Measurements from ENCODE around the gene DSTN. TPM values are rescaled to one million over a fixed set of nuclear protein-coding genes. Genes with fewer than 3 reads are reported as not detected.

DSTN gene
- total RNA-seq, 1 donor: 20.2 TPM

GRCh38 chr20:17634661-17635331, 64.9 kb downstream of the DSTN start:
- DNase-seq (ENCODE audit: low read depth in 2 of 3, low spot score in 2 of 3): peak in 2 of 3 donors; percentile 48 to 76

GRCh38 chr20:17635332-17636244, 65.7 kb downstream of the DSTN start:
- DNase-seq (ENCODE audit: low read depth in 2 of 3, low spot score in 2 of 3): no peak

DNA sequence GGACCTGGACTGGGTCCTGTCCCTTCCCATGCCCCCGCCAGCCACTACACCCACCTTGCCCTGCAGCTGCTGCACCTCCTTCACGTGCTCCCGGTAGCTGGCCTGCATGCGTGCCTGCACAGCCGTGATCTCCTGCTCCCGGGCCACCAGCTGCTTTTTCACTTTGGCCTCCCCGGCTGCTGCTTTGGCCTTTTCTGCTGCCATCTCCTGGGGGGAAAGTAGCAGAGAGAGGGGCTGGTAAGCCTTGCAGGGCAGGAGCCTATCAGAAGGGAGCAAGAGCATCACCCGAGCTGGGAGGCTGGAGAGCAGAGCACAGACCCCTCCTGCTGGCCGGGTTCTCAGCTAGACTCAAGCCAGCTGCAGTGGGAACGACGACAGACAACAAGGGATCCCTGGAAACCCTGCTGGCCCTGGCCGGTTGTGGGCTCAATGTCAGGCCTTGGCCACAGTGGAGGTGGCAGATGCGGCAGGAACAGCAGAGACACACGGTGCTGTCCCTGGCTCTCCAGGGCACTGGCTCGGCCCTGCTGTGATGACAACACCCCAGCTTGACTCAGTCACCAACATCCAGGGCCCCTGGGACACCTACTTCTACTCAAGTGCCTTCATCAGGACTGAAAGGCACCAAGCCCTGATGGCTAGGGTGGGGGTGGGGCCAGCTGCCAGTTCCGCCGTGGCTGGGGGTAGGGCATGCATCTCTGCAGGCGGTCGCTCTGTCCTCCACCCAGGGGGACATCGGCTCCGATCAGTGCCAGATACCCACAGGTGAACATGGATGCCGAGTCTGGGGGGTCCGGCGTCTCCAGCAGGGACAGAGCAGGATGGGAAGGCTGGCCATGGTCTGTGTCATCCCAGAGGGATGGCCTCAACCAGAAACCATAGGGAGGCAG, 66.9 kb downstream of the DSTN start:
- DNase-seq (ENCODE audit: low read depth in 2 of 3, low spot score in 2 of 3): no peak

DNA sequence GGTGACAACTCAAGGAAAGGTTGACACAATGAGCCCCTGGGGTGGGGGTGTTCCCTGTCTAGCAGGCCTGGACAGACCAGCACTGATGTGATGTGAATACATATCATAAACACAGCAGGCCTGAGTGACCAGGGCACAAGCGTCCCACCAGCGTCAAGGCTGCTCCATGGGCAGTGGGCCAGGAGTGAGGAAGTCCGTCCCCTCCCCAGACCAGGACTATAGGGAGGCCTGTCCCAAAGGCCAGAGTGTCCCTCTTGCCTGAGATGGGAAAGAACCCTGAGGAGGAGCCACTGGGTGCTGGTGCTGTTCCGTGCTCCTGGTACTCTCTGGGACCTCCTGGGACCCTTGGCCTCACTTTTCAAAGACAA, 67.5 kb downstream of the DSTN start:
- DNase-seq (ENCODE audit: low read depth in 2 of 3, low spot score in 2 of 3): no peak

DNA sequence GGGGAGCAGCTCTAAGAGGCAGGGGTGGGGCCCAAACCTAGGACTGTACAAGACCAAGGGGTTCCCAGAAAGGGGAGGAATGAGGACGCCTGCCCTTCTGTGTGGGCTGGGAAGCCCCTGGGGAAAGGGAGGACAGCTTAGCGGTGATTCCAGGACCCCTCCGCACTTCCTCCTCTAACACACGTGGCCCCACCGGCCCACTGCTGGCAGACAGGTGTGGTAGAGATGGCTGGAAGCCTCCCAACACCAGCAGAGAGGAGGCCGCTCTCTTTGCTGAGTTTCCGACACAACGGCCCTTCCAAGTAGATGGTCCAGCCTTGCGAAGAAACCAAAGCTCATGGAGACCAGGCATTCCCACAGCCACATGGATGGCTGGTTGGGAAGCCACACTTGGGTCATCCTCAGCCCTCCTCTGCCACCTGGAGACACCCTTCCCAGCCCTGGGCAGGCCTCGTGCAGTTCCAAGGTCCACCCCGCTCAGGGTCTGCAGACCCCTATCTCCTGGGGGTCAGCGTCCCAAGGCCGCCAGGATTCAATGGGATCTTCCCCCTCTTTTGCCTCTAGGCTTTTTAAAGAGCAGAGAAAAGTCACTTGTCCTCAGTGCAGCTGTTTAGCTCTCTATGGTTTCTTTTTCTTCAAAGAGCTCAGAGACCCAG, 68.2 kb downstream of the DSTN start:
- DNase-seq (ENCODE audit: low read depth in 2 of 3, low spot score in 2 of 3): no peak

DNA sequence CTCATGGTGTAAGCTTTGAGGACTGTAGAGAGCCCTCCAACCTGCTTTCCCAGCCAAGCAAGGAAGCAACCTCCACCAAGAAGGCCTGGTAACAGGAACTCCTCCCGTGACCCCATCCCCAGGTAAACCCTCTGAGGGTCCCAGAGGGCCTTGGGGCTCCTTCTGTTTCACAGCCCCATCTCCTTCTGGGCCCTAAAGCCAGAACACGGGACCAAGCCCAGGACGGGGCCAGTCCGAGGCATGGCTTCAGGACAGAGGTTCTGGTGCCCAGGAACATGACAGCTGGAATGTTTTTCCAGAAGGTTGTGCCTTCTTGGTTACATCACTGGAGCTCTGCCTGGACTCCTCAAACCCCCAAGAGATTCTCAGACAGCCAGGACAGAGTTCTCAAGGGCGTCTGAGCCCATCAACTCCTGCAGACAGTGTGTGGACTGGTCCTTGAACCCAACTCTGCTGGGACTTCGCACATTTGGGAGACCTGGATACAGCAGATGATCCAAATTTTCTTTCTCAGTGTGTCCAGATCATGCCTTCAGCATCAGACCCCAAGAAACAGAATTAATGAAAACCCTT, 69.0 kb downstream of the DSTN start:
- DNase-seq (ENCODE audit: low read depth in 2 of 3, low spot score in 2 of 3): no peak

- no peak for DNase-seq (ENCODE audit: low read depth in 2 of 3, low spot score in 2 of 3)
Measured at GRCh38 chr20:17640146-17640874, 70.4 kb downstream of the DSTN start.

DNA sequence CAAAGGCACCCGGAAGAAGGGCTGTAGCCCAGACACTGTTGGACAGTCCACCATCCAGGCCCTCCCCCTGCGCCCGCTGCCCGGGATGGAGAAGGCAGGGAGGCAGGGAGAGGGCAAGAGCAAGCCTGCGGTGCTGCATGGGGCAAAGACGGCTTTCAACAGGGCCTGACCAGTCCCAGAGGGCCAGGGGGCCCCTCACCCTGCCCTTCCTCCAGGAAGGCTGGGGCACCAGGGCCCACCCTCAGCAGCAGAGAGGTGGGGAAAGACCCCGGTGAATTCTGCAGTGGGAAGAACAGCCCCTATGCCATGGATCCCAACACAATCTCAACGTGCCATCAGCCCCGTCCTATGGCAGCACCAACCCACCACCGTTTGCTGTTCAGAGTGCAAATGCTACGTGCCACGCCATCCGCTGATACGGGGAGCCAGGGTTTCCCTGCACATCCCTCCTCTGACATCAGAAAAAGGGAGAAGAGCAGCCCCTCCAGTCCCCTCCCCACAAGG, 71.1 kb downstream of the DSTN start:
- DNase-seq (ENCODE audit: low read depth in 2 of 3, low spot score in 2 of 3): no peak

DNA sequence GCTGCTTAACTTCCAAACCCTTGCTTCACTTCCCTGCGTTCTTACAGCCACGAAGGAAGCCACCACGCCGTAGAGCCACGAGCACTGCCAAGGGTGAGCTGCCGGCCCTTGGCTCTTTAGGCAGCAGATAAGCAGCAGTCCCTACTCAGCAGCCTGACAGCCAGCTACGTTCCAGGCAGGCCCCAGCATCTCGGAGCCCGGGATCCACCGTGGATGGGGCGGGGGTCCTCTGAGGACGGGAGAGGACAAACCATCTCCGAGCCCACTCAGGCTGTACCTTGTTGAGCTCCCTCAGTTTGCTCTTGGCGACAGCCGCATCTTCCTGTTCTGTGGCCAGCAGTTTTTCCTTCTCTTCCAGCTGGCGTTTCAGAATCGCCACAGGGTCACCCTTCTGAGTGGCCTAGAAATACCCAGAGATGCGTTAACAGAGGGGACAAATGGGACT, 71.7 kb downstream of the DSTN start:
- no peak for DNase-seq (ENCODE audit: low read depth in 2 of 3, low spot score in 2 of 3)

DNA sequence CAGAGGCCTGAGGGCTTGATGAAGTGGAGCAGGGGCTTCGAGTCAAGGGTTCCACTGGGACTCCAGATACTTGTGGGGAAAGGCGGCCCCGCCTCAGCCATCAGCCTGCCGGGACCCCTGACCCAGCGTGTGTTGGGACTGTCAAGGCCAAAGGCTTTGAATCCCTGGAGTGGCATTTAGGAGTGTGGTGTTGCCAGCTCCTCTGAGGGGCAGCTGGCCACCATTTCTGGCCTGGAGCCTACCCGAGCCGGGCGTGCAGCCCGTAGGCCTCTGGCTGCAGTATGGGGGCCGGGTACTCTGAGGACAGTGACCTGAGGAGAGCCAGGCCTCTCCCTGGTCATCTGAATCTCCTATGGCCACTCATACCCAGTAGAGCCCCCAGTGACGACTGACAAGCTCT, 72.1 kb downstream of the DSTN start:
- DNase-seq (ENCODE audit: low read depth in 2 of 3, low spot score in 2 of 3): no peak

GRCh38 chr20:17642404-17643269, 72.8 kb downstream of the DSTN start:
- no peak for DNase-seq (ENCODE audit: low read depth in 2 of 3, low spot score in 2 of 3)

DNA sequence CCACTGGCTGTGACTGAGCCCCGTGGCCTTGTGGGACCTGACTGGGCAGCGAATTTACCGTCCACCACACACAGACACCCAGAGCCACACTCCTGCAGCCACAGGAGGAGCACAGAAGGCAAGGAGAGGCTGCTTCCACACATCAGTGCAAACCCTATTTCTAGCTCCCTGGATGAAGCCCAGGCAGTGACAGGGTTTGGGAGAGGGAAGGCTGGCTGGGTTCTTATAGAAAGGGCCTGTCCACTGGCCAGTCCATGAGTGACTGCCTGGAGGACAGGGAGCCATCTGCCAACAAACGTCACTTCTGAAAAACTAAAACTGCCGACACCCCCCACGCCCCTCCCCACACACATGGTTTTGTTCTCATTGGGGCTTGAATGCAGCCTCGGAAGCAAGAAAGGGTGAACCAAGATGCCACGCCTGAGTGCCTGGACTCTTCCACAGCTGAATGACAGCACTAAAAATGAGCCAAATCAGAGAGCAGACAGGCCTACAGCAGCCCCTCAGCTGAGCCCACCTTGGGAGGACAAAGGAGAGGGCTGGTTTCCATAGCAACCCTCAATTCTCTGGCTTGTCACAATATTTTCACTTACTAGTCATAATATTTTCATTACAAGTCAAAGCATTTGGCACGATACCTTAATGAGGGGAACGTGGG, 73.8 kb downstream of the DSTN start:
- DNase-seq (ENCODE audit: low read depth in 2 of 3, low spot score in 2 of 3): no peak

- DNase-seq (ENCODE audit: low read depth in 2 of 3, low spot score in 2 of 3): no peak
Measured at GRCh38 chr20:17644451-17644850, 74.6 kb downstream of the DSTN start.

DNA sequence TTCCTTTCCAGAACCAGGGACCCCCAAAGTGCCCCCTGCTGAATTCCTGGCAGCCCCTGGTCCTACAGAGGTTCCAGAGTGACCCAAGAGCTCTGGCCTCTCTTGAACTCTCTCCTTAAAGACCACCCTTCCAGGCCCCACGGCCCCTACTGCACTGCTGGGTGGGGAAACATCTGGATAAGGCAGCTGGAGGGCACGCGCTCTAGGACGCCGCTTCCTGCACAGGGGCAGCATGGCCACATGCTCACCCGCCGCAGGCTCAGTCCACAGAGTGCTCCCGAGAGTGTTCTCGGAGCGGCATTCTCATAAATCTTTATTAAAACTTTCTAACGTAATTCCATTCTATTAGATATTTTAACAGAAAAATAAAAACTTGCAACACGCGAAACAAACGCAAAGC, 75.1 kb downstream of the DSTN start:
- DNase-seq (ENCODE audit: low read depth in 2 of 3, low spot score in 2 of 3): no peak

- no peak for DNase-seq (ENCODE audit: low read depth in 2 of 3, low spot score in 2 of 3)
Measured at GRCh38 chr20:17645546-17646208, 75.8 kb downstream of the DSTN start.

GRCh38 chr20:17646209-17646960, 76.5 kb downstream of the DSTN start:
- no peak for DNase-seq (ENCODE audit: low read depth in 2 of 3, low spot score in 2 of 3)

DNA sequence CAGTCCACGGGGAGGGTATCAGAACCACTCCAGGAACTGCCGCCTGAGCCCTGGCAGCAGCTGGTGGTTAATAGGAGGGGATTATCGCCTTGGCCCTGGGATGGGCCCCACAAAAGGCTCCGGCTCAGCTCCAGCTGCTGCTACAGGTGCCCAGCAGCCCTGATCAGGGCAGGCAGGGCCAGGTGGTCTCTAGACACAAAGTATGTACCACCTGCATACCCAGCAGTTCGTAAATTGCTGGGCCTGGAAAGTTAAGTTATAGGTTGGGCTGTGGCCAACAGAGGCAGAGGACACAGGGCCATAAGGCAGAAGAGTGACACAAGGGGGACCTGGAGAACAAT, 77.1 kb downstream of the DSTN start:
- DNase-seq (ENCODE audit: low read depth in 2 of 3, low spot score in 2 of 3): no peak

Measured in hematopoietic multipotent progenitor cell (in vitro differentiated cells).